BE2C (cell line): ENCODE results near the gene MED29.

Experiments
- DNase-seq: peaks from one replicate; pipeline ENCODE4 v3.0.0-alpha.2; 2020
- H3K27me3 ChIP-seq: fragments of 250-450 bp; sonication (Bioruptor Pico); 2 replicates; pipeline ENCODE4 v1.5.1; 2020; ENCODE audit warnings: mild to moderate bottlenecking
- H3K36me3 ChIP-seq: fragments of 250-450 bp; sonication (Bioruptor Pico); 2 replicates; pipeline ENCODE4 v1.5.1; 2020; ENCODE audit warnings: mild to moderate bottlenecking
- H3K4me1 ChIP-seq: fragments of 250-450 bp; sonication (Bioruptor Pico); 2 replicates; pipeline ENCODE4 v1.5.1; 2020
- H3K4me3 ChIP-seq: 2 replicates; pipeline ENCODE4 v1.5.1; 2011; ENCODE audit warnings: low read depth, low read length
- H3K9me3 ChIP-seq: fragments of 250-450 bp; sonication (Bioruptor Pico); 2 replicates; pipeline ENCODE4 v1.5.1; 2020
- TF ChIP-seq, protein P1 (sequence below): IDR thresholded peaks from 2 replicates; pipeline ENCODE4 v1.5.1; 2012; ENCODE audit warnings: mild to moderate bottlenecking, low read depth, low read length

MED29 gene

DNA sequence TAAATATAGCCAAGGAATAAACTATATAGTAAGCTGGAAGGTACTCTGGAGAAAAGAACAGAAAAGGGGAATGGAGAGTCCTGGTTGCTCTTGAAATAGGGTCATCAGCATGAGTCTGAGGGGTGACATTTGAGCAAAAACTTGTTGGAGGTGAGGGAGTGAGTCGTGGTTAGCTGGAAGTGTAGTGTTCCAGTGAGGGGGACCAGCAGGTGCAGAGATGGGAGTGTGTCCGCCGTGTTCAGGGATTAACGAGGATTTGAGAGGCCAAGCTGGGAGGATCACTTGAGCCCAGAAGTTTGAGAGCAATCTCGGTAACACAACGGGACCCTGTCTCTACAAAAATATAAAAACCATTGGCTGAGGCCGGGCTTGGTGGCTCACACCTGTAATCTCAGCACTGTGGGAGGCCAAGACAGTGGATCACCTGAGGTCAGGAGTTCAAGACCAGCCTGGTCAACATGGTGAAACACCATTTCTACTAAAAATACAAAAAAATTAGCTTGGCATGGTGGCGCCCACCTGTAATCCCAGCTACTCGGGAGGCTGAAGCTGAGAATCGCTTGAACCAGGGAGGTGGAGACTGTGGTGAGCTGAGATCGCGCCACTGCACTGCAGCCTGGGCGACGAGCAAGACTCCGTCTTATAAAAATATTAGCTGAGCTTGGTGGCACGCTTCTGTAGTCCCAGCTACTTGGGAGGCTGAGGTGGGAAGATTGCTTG, 55.3 kb downstream of the MED29 start:
- no peaks in the 10 kb centered on the region for H3K27me3 ChIP-seq
- DNase-seq, result no peak
- H3K36me3 ChIP-seq, result peaks cover 29% of the 10 kb centered on the region
- H3K9me3 ChIP-seq, result no peaks in the 10 kb centered on the region
- no peaks in the 10 kb centered on the region for H3K4me1 ChIP-seq
- TF ChIP-seq, protein P1, sequence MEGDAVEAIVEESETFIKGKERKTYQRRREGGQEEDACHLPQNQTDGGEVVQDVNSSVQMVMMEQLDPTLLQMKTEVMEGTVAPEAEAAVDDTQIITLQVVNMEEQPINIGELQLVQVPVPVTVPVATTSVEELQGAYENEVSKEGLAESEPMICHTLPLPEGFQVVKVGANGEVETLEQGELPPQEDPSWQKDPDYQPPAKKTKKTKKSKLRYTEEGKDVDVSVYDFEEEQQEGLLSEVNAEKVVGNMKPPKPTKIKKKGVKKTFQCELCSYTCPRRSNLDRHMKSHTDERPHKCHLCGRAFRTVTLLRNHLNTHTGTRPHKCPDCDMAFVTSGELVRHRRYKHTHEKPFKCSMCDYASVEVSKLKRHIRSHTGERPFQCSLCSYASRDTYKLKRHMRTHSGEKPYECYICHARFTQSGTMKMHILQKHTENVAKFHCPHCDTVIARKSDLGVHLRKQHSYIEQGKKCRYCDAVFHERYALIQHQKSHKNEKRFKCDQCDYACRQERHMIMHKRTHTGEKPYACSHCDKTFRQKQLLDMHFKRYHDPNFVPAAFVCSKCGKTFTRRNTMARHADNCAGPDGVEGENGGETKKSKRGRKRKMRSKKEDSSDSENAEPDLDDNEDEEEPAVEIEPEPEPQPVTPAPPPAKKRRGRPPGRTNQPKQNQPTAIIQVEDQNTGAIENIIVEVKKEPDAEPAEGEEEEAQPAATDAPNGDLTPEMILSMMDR, result no peak
- peak overlapping the region; percentile 98 for H3K4me3 ChIP-seq

DNA sequence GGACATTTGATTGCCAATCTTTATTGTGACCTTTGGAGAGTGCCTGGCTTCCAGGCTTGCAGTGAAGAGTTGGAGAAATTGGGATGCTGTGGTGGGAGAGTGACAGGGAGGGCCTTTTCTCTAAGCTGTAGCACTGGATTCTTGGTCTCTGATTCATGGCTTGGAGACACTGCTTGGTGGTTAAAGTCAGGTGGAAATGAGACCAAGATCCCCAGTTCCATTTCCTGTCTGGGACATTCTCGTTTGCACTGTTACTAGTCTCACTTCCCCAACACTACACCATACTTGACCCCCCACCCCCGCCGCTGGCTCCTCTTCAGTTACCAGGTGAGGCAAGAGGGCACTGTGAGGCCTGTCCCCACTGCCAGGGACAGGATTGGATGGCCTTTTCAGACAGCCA, 57.1 kb downstream of the MED29 start:
- Histone ChIP-seq H3K36me3 (peaks cover 40% of the 10 kb centered on the region), H3K4me3 (no peak overlapping the region), H3K9me3 (no peaks in the 10 kb centered on the region), H3K4me1 (no peaks in the 10 kb centered on the region), H3K27me3 (no peaks in the 10 kb centered on the region)
- DNase-seq, result no peak
- TF ChIP-seq, protein P1, result no peak

DNA sequence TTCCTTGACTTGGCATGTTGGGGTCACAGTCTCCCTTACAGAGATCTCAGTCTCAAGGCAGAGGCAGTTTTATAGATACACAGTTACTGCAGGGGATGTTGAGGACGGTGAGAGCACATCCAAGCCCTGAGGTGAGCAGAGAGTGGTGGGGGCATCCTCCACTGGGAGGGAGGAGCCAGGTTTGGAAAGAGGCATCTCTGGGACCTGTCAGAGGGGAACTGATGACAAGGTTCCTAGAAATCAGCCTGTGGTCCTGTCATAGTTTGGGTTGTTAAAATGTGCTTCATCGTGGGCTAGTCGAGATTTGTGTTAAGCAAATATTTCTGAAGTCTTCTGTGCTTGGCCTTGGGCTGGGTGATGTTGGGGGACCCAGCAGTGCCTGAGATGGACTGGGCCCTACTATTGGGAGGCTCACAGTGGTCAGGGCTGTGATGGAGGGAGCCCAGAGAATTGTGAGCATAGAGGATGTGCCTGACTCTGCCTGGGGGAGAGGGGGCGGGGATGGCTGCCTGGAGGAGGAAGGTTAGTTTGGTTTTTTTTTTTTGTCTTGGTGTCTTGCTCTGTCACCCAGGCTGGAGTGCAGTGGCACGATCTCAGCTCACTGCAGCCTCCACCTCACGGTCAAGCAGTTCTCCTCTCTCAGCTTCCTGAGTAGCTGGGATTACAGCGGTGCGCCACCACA, 58.1 kb downstream of the MED29 start:
- Histone ChIP-seq H3K4me3 (no peak overlapping the region), H3K9me3 (no peaks in the 10 kb centered on the region), H3K4me1 (no peaks in the 10 kb centered on the region), H3K36me3 (peaks cover 44% of the 10 kb centered on the region), H3K27me3 (no peaks in the 10 kb centered on the region)
- DNase-seq, result no peak
- TF ChIP-seq, protein P1, result no peak
